IPS-18a (cell line): ENCODE data around the gene USP26.
"Not testable (repeated sequence)": the region's sequence is repeated elsewhere in the genome, so short reads cannot be mapped to it uniquely, and the experiment has no call there.

Experiments used
- H3K27ac ChIP-seq: one replicate; pipeline ENCODE4 v1.5.1; 2013; ENCODE audit warnings: low read length
- H3K27me3 ChIP-seq: one replicate; pipeline ENCODE4 v1.6.1; 2013; ENCODE audit warnings: mild to moderate bottlenecking, low read length; ENCODE audit not compliant: control insufficient read depth, insufficient read depth
- H3K36me3 ChIP-seq: one replicate; pipeline ENCODE4 v1.6.1; 2013; ENCODE audit warnings: low read depth, low read length; ENCODE audit not compliant: control insufficient read depth
- H3K4me1 ChIP-seq: one replicate; pipeline ENCODE4 v1.6.1; 2013; ENCODE audit warnings: low read depth, low read length; ENCODE audit not compliant: control insufficient read depth
- H3K4me3 ChIP-seq: one replicate; pipeline ENCODE4 v1.5.1; 2013; ENCODE audit warnings: low read length
- H3K9ac ChIP-seq: one replicate; pipeline ENCODE4 v1.6.1; 2013; ENCODE audit warnings: mild to moderate bottlenecking, low read length, moderate library complexity
- H3K9me3 ChIP-seq: one replicate; pipeline ENCODE4 v1.6.1; 2013; ENCODE audit warnings: low read depth, low read length; ENCODE audit not compliant: control insufficient read depth

Gene USP26

GRCh38 chrX:133072566-133072965 is 24.3 kb downstream of the USP26 start:
- Histone ChIP-seq H3K4me3 (no peak overlapping the region), H3K9ac (no peak overlapping the region), H3K4me1 (no peaks in the 10 kb centered on the region), H3K27ac (no peak overlapping the region), H3K36me3 (no peaks in the 10 kb centered on the region), H3K9me3 (peaks cover 5% of the 10 kb centered on the region), H3K27me3 (no peaks in the 10 kb centered on the region)

DNA sequence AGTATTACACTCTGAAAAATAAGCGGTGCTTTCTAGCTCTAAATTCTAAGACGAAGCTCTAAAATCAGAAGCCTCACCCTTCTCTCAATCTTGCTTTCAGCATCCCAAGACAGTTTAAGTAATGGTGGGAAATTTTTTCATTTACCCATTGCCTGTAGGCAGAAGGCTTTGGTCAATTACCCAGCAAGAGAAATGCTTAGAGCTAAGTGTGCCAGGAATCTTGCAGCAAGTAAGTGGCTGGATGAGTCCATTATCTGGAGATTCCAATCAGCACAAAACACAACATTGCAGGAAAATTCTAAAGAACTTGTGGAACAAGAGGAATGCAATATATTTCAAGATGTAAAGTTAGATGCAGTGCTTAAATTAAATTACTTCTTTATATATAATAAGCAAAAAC is 28.4 kb downstream of the USP26 start:
- H3K4me3 ChIP-seq = no peak overlapping the region
- H3K4me1 ChIP-seq = no peaks in the 10 kb centered on the region

DNA sequence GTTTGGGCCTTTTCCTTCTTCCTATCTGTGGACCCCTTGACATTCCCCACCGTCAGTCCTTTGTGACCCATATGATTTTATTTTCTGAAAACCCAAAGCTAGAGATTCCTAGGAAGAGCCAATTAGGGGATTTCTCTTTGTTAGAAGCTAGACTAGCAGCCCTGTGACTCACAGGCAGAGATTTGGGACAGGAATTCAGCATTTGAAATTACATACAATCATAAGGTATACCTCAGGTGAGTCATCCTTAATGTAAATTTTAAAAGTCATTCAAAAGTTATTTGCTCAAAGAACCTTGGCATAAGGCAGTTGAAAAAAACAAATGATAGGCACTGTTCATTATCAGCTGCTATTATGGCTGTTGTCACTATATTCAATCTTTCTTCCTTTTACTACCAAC is 40.6 kb downstream of the USP26 start:
- peaks cover 8% of the 10 kb centered on the region for H3K4me1 ChIP-seq
- no peaks in the 10 kb centered on the region for H3K27me3 ChIP-seq
- no peaks in the 10 kb centered on the region for H3K36me3 ChIP-seq
- H3K9ac ChIP-seq = no peak overlapping the region
- no peak overlapping the region for H3K4me3 ChIP-seq
- H3K9me3 ChIP-seq = peaks cover 29% of the 10 kb centered on the region
- H3K27ac ChIP-seq = no peak overlapping the region

More for the DNA sequence above, 28.4 kb downstream of the USP26 start:
- Histone ChIP-seq H3K27ac (no peak overlapping the region), H3K27me3 (no peaks in the 10 kb centered on the region), H3K36me3 (no peaks in the 10 kb centered on the region), H3K9me3 (no peaks in the 10 kb centered on the region), H3K9ac (no peak overlapping the region)

GRCh38 chrX:133054761-133055405 is 42.0 kb downstream of the USP26 start:
- peaks cover 28% of the 10 kb centered on the region for H3K9me3 ChIP-seq
- no peak overlapping the region for H3K4me3 ChIP-seq
- H3K27ac ChIP-seq = no peak overlapping the region
- no peaks in the 10 kb centered on the region for H3K36me3 ChIP-seq
- no peaks in the 10 kb centered on the region for H3K27me3 ChIP-seq
- H3K9ac ChIP-seq = no peak overlapping the region
- peaks cover 8% of the 10 kb centered on the region for H3K4me1 ChIP-seq

GRCh38 chrX:133053861-133054598 is 42.9 kb downstream of the USP26 start:
- Histone ChIP-seq H3K27me3 (no peaks in the 10 kb centered on the region), H3K27ac (no peak overlapping the region), H3K9ac (no peak overlapping the region), H3K4me1 (peaks cover 8% of the 10 kb centered on the region), H3K9me3 (peaks cover 19% of the 10 kb centered on the region), H3K36me3 (no peaks in the 10 kb centered on the region), H3K4me3 (no peak overlapping the region)

DNA sequence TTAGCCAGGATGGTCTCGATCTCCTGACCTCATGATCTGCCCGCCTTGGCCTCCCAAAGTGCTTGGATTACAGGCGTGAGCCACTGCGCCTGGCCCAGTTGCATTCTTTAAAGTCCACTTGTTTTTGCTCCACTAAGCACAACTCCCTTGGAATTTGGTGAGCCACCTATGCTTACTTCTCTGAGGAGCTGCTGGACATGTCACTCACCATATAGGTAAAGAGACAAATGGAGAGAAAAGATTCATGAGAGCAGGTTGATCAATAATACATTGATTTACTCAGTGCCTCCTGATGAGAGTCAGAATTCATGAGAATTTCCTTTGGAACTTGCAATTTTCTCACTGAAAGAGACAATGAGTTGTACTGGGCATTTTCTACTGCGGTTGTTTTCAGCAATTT is 48.2 kb downstream of the USP26 start:
- Histone ChIP-seq H3K4me1 (no peaks in the 10 kb centered on the region), H3K9me3 (peaks cover 9% of the 10 kb centered on the region), H3K27ac (no peak overlapping the region), H3K9ac (no peak overlapping the region), H3K36me3 (no peaks in the 10 kb centered on the region), H3K4me3 (no peak overlapping the region), H3K27me3 (no peaks in the 10 kb centered on the region)

DNA sequence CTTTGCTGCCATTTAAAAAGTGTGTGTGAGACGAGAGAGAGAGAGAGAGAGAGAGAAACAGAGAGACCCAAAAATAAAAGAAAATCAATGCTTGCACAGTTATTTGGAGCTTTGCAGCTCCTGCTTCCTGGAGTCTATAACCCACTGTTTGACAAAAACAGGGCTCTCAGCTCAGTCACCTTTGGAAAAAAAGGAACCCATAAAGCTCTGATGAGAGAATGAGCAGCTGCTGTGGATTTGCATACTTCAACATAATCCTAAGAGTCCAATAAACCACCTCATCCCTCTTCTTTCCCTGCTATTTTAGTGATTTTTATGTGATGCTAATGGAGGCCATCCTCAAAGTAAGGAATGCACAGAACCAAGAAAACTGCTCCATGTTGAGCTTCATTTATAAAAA is 50.3 kb downstream of the USP26 start:
- no peaks in the 10 kb centered on the region for H3K36me3 ChIP-seq
- H3K27ac ChIP-seq = no peak overlapping the region
- H3K27me3 ChIP-seq = no peaks in the 10 kb centered on the region
- H3K9me3 ChIP-seq = peaks cover 3% of the 10 kb centered on the region
- H3K4me1 ChIP-seq = no peaks in the 10 kb centered on the region
- H3K4me3 ChIP-seq = no peak overlapping the region
- H3K9ac ChIP-seq = no peak overlapping the region

DNA sequence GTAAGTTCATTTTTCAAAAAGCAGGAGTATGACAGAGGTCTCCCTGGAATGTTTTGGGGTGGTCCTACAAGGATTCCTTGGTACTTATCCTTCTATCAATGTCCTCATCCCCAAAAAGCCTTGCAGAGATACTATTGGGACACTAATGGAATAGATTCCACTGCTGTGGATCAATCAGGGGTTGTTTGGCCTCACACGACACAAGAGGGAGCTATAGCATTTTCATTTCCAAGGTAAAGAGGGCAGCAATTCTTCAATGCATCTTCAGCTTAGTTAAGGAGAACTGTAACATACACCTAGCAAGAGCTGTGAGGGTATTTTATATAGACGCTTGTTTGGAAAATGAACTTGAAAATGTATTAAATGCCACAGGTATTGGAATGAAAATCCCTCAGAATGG is 50.9 kb downstream of the USP26 start:
- no peak overlapping the region for H3K9ac ChIP-seq
- H3K27me3 ChIP-seq = no peaks in the 10 kb centered on the region
- H3K36me3 ChIP-seq = no peaks in the 10 kb centered on the region
- H3K27ac ChIP-seq = no peak overlapping the region
- H3K4me3 ChIP-seq = no peak overlapping the region
- peaks cover 3% of the 10 kb centered on the region for H3K9me3 ChIP-seq
- H3K4me1 ChIP-seq = no peaks in the 10 kb centered on the region

GRCh38 chrX:133044145-133044786 is 52.6 kb downstream of the USP26 start:
- not testable (repeated sequence) for H3K9ac ChIP-seq, H3K27me3 ChIP-seq

GRCh38 chrX:133042260-133042659 is 54.6 kb downstream of the USP26 start:
- H3K27me3 ChIP-seq = no peaks in the 10 kb centered on the region
- no peaks in the 10 kb centered on the region for H3K36me3 ChIP-seq
- H3K9ac ChIP-seq = no peak overlapping the region
- no peak overlapping the region for H3K27ac ChIP-seq
- no peaks in the 10 kb centered on the region for H3K9me3 ChIP-seq
- H3K4me3 ChIP-seq = no peak overlapping the region
- no peaks in the 10 kb centered on the region for H3K4me1 ChIP-seq

More at GRCh38 chrX:133044145-133044786, 52.6 kb downstream of the USP26 start:
- not testable (repeated sequence) for H3K27ac ChIP-seq, H3K9me3 ChIP-seq, H3K4me3 ChIP-seq, H3K4me1 ChIP-seq, H3K36me3 ChIP-seq

DNA sequence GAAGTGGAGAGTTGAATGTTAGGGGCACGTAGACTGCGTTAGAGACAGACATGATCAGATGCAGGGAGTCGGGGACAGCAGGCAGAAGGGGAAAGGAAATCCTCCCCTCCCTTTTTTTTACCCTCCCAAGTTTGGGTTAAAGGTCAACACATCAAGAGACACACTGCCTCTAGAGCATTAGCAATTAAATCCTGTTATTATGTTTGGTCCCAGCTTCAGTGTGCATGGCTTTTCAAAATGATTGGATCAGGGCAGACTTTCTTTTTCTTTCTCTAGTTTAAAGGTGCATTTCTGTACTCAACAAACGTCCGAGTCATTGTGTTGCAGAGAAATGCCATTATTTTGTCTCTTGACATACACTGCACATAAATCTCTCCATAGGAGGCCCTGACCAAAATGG is 63.9 kb downstream of the USP26 start:
- no peaks in the 10 kb centered on the region for H3K36me3 ChIP-seq
- H3K4me1 ChIP-seq = no peaks in the 10 kb centered on the region
- no peaks in the 10 kb centered on the region for H3K27me3 ChIP-seq
- no peak overlapping the region for H3K27ac ChIP-seq
- H3K9me3 ChIP-seq = peaks cover 31% of the 10 kb centered on the region
- H3K9ac ChIP-seq = no peak overlapping the region
- H3K4me3 ChIP-seq = no peak overlapping the region
